ENCODE measurements around the gene SPATA45.

The SPATA45 gene

GRCh38 chr1:212828395-212828794 is 19.1 kb downstream of the SPATA45 start:
- Histone ChIP-seq H4K20me1 (ENCODE audit: insufficient read depth, low read length) (no peaks in the 10 kb centered on the region), H3K36me3 (ENCODE audit: insufficient read depth, low read length) (no peaks in the 10 kb centered on the region), H3F3A (ENCODE audit: insufficient read depth, low read length) (no peaks in the 10 kb centered on the region), H3K9me3 (ENCODE audit: low read length) (peaks cover 12% of the 10 kb centered on the region; the same call in 1 of the 2 replicates), H3K4me2 (ENCODE audit: low read length) (no peak overlapping the region), H3K9me2 (ENCODE audit: low read depth, low read length) (no peaks in the 10 kb centered on the region), H2AFZ (ENCODE audit: low read length) (no peak overlapping the region), H3K79me2 (ENCODE audit: insufficient read depth, low read length) (no peaks in the 10 kb centered on the region), H3K27ac (ENCODE audit: low read depth, low read length, poor library complexity, severe bottlenecking) (no peak overlapping the region), H3K9ac (ENCODE audit: low read length) (no peak overlapping the region), H3K4me3 (ENCODE audit: low read depth, low read length, poor library complexity, severe bottlenecking) (no peak overlapping the region), H3K27me3 (ENCODE audit: insufficient read depth, low read length) (no peaks in the 10 kb centered on the region), H3K4me1 (ENCODE audit: insufficient read depth, low read length, severe bottlenecking) (peaks cover 13% of the 10 kb centered on the region)
- TF ChIP-seq EZH2 (IDR thresholded peaks at IDR 0.05; ENCODE audit: borderline replicate concordance, low read length), result no peak
- TF ChIP-seq CTCF (IDR thresholded peaks at IDR 0.05; ENCODE audit: low read length), result no peak

- no peak for TF ChIP-seq CTCF (IDR thresholded peaks at IDR 0.05; ENCODE audit: low read length)
- Histone ChIP-seq H3K4me2 (ENCODE audit: low read length) (no peak overlapping the region), H3K36me3 (ENCODE audit: insufficient read depth, low read length) (no peaks in the 10 kb centered on the region), H3K27me3 (ENCODE audit: insufficient read depth, low read length) (no peaks in the 10 kb centered on the region), H3K79me2 (ENCODE audit: insufficient read depth, low read length) (no peaks in the 10 kb centered on the region), H3K27ac (ENCODE audit: low read depth, low read length, poor library complexity, severe bottlenecking) (no peak overlapping the region), H3K9ac (ENCODE audit: low read length) (no peak overlapping the region), H3K9me3 (ENCODE audit: low read length) (peaks cover 12% of the 10 kb centered on the region; the same call in 1 of the 2 replicates), H3K9me2 (ENCODE audit: low read depth, low read length) (no peaks in the 10 kb centered on the region), H3K4me3 (ENCODE audit: low read depth, low read length, poor library complexity, severe bottlenecking) (no peak overlapping the region), H2AFZ (ENCODE audit: low read length) (no peak overlapping the region), H3K4me1 (ENCODE audit: insufficient read depth, low read length, severe bottlenecking) (peaks cover 11% of the 10 kb centered on the region), H4K20me1 (ENCODE audit: insufficient read depth, low read length) (no peaks in the 10 kb centered on the region), H3F3A (ENCODE audit: insufficient read depth, low read length) (no peaks in the 10 kb centered on the region)
Observed at GRCh38 chr1:212827831-212828278, 19.6 kb downstream of the SPATA45 start.

GRCh38 chr1:212827171-212827776 is 20.2 kb downstream of the SPATA45 start:
- no peaks in the 10 kb centered on the region for H3K27me3 ChIP-seq (ENCODE audit: insufficient read depth, low read length)
- no peak overlapping the region for H3K4me2 ChIP-seq (ENCODE audit: low read length)
- H3K27ac ChIP-seq (ENCODE audit: low read depth, low read length, poor library complexity, severe bottlenecking), result no peak overlapping the region
- no peaks in the 10 kb centered on the region for H3K9me2 ChIP-seq (ENCODE audit: low read depth, low read length)
- H3K9ac ChIP-seq (ENCODE audit: low read length), result no peak overlapping the region
- H3K4me3 ChIP-seq (ENCODE audit: low read depth, low read length, poor library complexity, severe bottlenecking), result no peak overlapping the region
- H3K36me3 ChIP-seq (ENCODE audit: insufficient read depth, low read length), result no peaks in the 10 kb centered on the region
- H3K79me2 ChIP-seq (ENCODE audit: insufficient read depth, low read length), result no peaks in the 10 kb centered on the region
- no peaks in the 10 kb centered on the region for H4K20me1 ChIP-seq (ENCODE audit: insufficient read depth, low read length)
- peaks cover 12% of the 10 kb centered on the region; the same call in 1 of the 2 replicates for H3K9me3 ChIP-seq (ENCODE audit: low read length)
- H2AFZ ChIP-seq (ENCODE audit: low read length), result no peak overlapping the region
- H3K4me1 ChIP-seq (ENCODE audit: insufficient read depth, low read length, severe bottlenecking), result peaks cover 11% of the 10 kb centered on the region
- TF ChIP-seq CTCF (IDR thresholded peaks at IDR 0.05; ENCODE audit: low read length), result no peak
- TF ChIP-seq EZH2 (IDR thresholded peaks at IDR 0.05; ENCODE audit: borderline replicate concordance, low read length), result no peak
- H3F3A ChIP-seq (ENCODE audit: insufficient read depth, low read length), result no peaks in the 10 kb centered on the region
